HUES64 (cell line): ENCODE data around the gene AMPH. TPM values are rescaled to one million over a fixed set of nuclear protein-coding genes. Genes with fewer than 3 reads are reported as not detected.

Experiments
- H3K27ac ChIP-seq: 2 replicates; pipeline ENCODE4 v1.7.0; 2013; ENCODE audit warnings: low read depth, low read length, inconsistent platforms
- H3K27me3 ChIP-seq: 2 replicates; pipeline ENCODE4 v1.6.1; 2013; ENCODE audit warnings: mild to moderate bottlenecking, low read length; ENCODE audit not compliant: insufficient read depth
- H3K36me3 ChIP-seq: 2 replicates; pipeline ENCODE4 v1.6.1; 2013; ENCODE audit warnings: mild to moderate bottlenecking, low read length; ENCODE audit not compliant: insufficient read depth
- H3K4me1 ChIP-seq: 2 replicates; pipeline ENCODE4 v1.6.1; 2013; ENCODE audit warnings: mild to moderate bottlenecking, low read length, moderate library complexity; ENCODE audit not compliant: insufficient read depth
- H3K4me3 ChIP-seq: 2 replicates; pipeline ENCODE4 v1.5.1; 2013; ENCODE audit warnings: mild to moderate bottlenecking, low read length, moderate library complexity
- H3K9ac ChIP-seq: 2 replicates; pipeline ENCODE4 v1.6.1; 2013; ENCODE audit warnings: mild to moderate bottlenecking, low read depth, low read length
- H3K9me3 ChIP-seq: 2 replicates; pipeline ENCODE4 v1.6.1; 2013; ENCODE audit warnings: low read depth, low read length; ENCODE audit not compliant: insufficient read depth
- WGBS: fragments of 150-250, 120-280 bp; methylation state at CpG from one replicate; pipeline ENCODE4 v1.1.7; 2013; ENCODE audit warnings: missing lambda C conversion rate; 5-methylcytosine and 5-hydroxymethylcytosine counted together
- polyA plus RNA-seq, 2 experiments: library from polyadenylated mRNA; stranded (reverse); fragments of 50-300 nt; gene quantifications; one replicate each; pipeline ENCODE4 v1.2.3, GENCODE V29; 2013

Gene AMPH
- polyA plus RNA-seq (2013, experiment 1 of 2), result 10.2 TPM
- polyA plus RNA-seq (2013, experiment 2 of 2), result 15.0 TPM

GRCh38 chr7:38630720-38631673, at the start of gene AMPH:
Gene AMPH, minus strand, starts transcription at chr7:38631373. Its CDS starts 22 bp downstream, at chr7:38631351.
- Histone ChIP-seq H3K27me3 (peaks cover 41% of the 10 kb centered on the region), H3K27ac (no peak within 1 kb of the TSS), H3K9ac (peak within 1 kb of the TSS; percentile 56), H3K36me3 (no peaks in the 10 kb centered on the region), H3K9me3 (no peaks in the 10 kb centered on the region), H3K4me1 (0 out of 2 replicates have a peak, but pooled peaks cover 8% of the 10 kb centered on the region), H3K4me3 (peak within 1 kb of the TSS; percentile 54)
- 1% methylated on average over 105 of the region's 105 CpGs for WGBS

- no peaks in the 10 kb centered on the region for H3K27me3 ChIP-seq
- H3K36me3 ChIP-seq, result no peaks in the 10 kb centered on the region
- H3K9ac ChIP-seq, result no peak overlapping the region
- no peak overlapping the region for H3K4me3 ChIP-seq
- H3K9me3 ChIP-seq, result no peaks in the 10 kb centered on the region
- WGBS, result 77% methylated on average over 2 of the region's 3 CpGs
- H3K27ac ChIP-seq, result no peak overlapping the region
- peaks cover 8% of the 10 kb centered on the region; the same call in 1 of the 2 replicates for H3K4me1 ChIP-seq
Measured at GRCh38 chr7:38679419-38679818, 48.2 kb upstream of the AMPH start.

- Histone ChIP-seq H3K27ac (no peak overlapping the region), H3K4me1 (peaks cover 8% of the 10 kb centered on the region; the same call in 1 of the 2 replicates), H3K27me3 (no peaks in the 10 kb centered on the region), H3K36me3 (no peaks in the 10 kb centered on the region), H3K4me3 (no peak overlapping the region), H3K9ac (no peak overlapping the region), H3K9me3 (no peaks in the 10 kb centered on the region)
- 93% methylated on average over 1 of the region's 1 CpG for WGBS
Measured at GRCh38 chr7:38678698-38679054, 47.5 kb upstream of the AMPH start.

GRCh38 chr7:38677981-38678697, 47.0 kb upstream of the AMPH start:
- 92% methylated on average over 5 of the region's 5 CpGs for WGBS
- Histone ChIP-seq H3K27me3 (no peaks in the 10 kb centered on the region), H3K9me3 (no peaks in the 10 kb centered on the region), H3K4me3 (no peak overlapping the region), H3K27ac (no peak overlapping the region), H3K4me1 (peaks cover 8% of the 10 kb centered on the region; the same call in 1 of the 2 replicates), H3K9ac (no peak overlapping the region), H3K36me3 (no peaks in the 10 kb centered on the region)

GRCh38 chr7:38675494-38676106, 44.4 kb upstream of the AMPH start:
- no peak overlapping the region for H3K9ac ChIP-seq
- no peaks in the 10 kb centered on the region for H3K9me3 ChIP-seq
- no peaks in the 10 kb centered on the region for H3K4me1 ChIP-seq
- H3K27me3 ChIP-seq, result no peaks in the 10 kb centered on the region
- no peaks in the 10 kb centered on the region for H3K36me3 ChIP-seq
- H3K4me3 ChIP-seq, result no peak overlapping the region
- no peak overlapping the region for H3K27ac ChIP-seq
- WGBS, result 75% methylated on average over 8 of the region's 8 CpGs

GRCh38 chr7:38674513-38674912, 43.3 kb upstream of the AMPH start:
- 100% methylated on average over 1 of the region's 1 CpG for WGBS
- Histone ChIP-seq H3K27me3 (no peaks in the 10 kb centered on the region), H3K36me3 (no peaks in the 10 kb centered on the region), H3K9me3 (no peaks in the 10 kb centered on the region), H3K4me1 (no peaks in the 10 kb centered on the region), H3K9ac (no peak overlapping the region), H3K27ac (no peak overlapping the region), H3K4me3 (no peak overlapping the region)

GRCh38 chr7:38673795-38674194, 42.6 kb upstream of the AMPH start:
- 90% methylated on average over 3 of the region's 3 CpGs for WGBS
- Histone ChIP-seq H3K4me1 (no peaks in the 10 kb centered on the region), H3K36me3 (no peaks in the 10 kb centered on the region)

GRCh38 chr7:38671911-38672905, 41.0 kb upstream of the AMPH start:
- Histone ChIP-seq H3K9ac (no peak overlapping the region), H3K9me3 (no peaks in the 10 kb centered on the region), H3K4me1 (no peaks in the 10 kb centered on the region), H3K36me3 (no peaks in the 10 kb centered on the region), H3K27me3 (no peaks in the 10 kb centered on the region), H3K4me3 (no peak overlapping the region), H3K27ac (no peak overlapping the region)
- 88% methylated on average over 12 of the region's 12 CpGs for WGBS

More at GRCh38 chr7:38673795-38674194, 42.6 kb upstream of the AMPH start:
- Histone ChIP-seq H3K9ac (no peak overlapping the region), H3K27me3 (no peaks in the 10 kb centered on the region), H3K4me3 (no peak overlapping the region), H3K9me3 (no peaks in the 10 kb centered on the region), H3K27ac (no peak overlapping the region)

- H3K9me3 ChIP-seq, result no peaks in the 10 kb centered on the region
- no peaks in the 10 kb centered on the region for H3K27me3 ChIP-seq
- no peak overlapping the region for H3K27ac ChIP-seq
- WGBS, result 91% methylated on average over 5 of the region's 5 CpGs
- H3K4me1 ChIP-seq, result no peaks in the 10 kb centered on the region
- H3K4me3 ChIP-seq, result no peak overlapping the region
- no peaks in the 10 kb centered on the region for H3K36me3 ChIP-seq
- no peak overlapping the region for H3K9ac ChIP-seq
Measured at GRCh38 chr7:38669965-38670520, 38.9 kb upstream of the AMPH start.

- H3K27ac ChIP-seq, result no peak overlapping the region
- no peak overlapping the region for H3K9ac ChIP-seq
- WGBS, result 97% methylated on average over 7 of the region's 7 CpGs
- no peaks in the 10 kb centered on the region for H3K9me3 ChIP-seq
- no peaks in the 10 kb centered on the region for H3K27me3 ChIP-seq
- H3K4me1 ChIP-seq, result no peaks in the 10 kb centered on the region
- no peak overlapping the region for H3K4me3 ChIP-seq
- H3K36me3 ChIP-seq, result no peaks in the 10 kb centered on the region
Measured at GRCh38 chr7:38664972-38665371, 33.8 kb upstream of the AMPH start.
